Measurements from ENCODE around the gene RECQL5. TPM values are rescaled to one million over a fixed set of nuclear protein-coding genes. Genes with fewer than 3 reads are reported as not detected.
"Not testable (repeated sequence)": the region's sequence is repeated elsewhere in the genome, so short reads cannot be mapped to it uniquely, and the experiment has no call there.

Gene RECQL5
- total RNA-seq, 1 donor from 2014 or later: 11.2 TPM

DNA sequence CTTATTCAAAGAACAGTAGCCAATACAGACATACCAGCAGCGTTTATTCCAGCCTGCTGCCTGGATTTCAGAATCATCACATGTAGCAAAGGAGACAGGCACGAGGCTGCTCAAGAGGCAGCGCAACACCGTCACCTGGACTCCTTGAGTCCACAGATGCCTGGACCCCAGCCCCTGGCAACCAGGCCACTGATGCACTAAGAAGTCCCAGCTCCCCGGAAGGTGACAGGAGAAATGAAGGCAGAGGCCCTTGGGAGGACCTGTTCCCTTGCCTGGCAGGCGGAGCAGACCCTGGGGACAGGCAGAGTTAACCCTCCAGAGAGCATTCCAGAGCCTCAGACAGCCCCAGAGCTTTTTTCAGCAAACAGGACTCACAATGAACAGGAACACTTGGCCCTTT is 17.3 kb downstream of the RECQL5 start:
- no peak for DNase-seq (ENCODE audit: low read depth in 2 of 2)

DNA sequence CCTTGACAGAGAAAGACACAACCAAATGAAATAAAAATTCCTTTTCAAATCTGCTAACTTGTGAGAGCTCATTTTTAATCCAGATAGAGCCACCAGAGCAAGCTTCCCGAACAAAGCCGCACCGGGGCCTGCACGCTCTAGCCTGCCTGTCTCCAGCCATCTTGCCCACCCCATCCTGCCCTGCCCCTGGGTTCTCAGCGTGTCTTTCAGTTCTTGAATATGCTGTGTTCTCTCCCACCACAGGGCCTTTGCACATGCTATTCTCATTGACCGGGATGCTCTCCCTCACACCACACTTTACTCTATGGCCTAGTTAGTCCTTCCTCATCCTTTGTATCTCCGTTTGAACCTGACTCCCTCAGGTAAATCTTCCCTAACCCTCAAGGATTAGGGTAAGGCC is 19.0 kb downstream of the RECQL5 start:
- no peak for DNase-seq (ENCODE audit: low read depth in 2 of 2)

DNA sequence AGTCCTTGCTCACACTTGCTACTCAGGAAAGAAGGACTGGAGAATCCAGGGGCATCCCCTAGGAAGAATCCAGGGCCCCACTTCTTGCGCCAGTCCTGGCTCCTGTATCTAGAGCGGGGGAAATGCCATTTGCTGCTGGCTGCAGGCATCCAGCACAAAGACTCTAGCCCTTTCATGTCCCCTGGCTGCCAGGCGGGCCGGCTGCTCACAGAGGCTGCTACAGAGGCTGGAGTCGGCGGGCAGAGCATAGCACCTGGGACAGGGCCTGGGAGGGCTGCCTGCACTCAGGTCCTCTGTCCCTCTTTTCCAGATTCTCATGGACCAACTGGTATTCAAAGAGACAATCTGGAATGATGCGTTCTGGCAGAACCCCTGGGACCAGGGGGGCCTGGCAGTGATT is 19.9 kb downstream of the RECQL5 start:
- DNase-seq (ENCODE audit: low read depth in 2 of 2): no peak

DNA sequence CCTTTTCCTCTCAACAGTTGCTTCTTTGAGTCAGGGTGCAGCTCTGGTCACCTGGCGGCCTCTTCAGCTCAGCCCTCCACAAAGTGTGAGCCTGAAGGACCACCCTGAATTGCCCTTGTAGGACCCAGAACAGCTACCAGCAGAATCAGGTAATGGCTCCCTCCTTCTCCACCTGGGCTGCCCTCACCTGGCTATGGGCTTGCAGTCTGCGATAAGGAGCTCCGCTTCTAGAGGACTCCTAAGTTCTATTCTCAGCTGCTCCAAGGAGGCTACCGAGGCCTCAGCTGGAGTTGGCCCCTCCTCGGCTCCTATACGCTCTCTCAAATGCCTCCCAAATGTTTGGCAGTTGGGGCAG is 20.3 kb downstream of the RECQL5 start:
- no peak for DNase-seq (ENCODE audit: low read depth in 2 of 2)

DNA sequence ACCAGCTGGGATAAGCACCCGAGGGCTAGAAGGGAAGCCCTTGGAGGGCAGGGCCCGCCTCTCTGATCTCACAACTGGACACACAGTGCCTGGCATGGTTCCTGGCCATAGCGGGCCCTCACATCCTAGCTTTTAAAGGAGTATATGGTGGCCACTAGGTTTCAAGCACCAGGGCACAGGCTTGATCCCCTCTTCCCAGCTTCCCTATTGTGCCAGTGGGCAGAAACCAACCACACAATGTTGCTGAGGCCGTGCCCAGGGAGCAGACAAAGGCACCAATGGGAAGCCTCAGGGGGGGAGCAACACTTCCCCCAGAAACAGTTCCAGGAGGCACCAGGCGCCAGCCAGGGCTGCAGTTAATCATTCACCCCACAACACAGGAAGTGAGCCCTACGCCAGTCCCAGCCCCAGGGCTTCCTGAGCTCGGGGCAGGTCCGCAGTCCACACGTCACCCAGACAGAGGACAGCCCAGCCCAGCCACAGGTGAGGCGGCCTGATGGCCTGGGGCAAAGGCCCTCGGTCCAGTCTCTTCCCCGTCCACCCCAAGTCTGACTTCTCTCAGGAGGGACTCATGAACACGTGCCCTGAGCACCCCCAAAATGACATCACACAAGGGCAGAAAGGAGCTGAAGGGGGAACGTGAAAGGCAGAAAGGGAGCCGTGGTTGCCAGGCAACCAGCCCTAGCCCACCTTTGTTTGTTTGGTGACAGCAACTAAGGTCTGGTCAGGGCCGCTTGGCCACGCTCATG is 20.9 kb downstream of the RECQL5 start:
- DNase-seq (ENCODE audit: low read depth in 2 of 2): peak; percentile 61 to 84

DNA sequence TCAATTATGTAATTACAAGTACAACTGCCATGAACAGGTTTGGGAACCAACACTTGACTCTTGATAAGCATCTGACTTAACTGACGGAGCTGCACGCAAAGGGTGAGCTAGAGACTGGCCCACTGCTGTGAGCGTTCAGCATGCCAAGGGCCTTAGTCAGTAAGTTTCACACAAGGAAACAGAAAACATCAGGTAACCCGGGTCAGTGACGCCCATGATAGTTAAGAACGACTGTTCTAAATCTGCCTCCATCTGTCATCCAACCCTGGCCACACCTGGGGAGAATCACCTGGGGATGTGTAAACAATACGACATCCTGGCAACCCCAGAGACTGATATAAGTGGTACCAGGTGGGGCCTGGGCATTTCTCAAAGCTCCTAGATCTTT is 21.5 kb downstream of the RECQL5 start:
- DNase-seq (ENCODE audit: low read depth in 2 of 2): peak in 1 of 2 donors; percentile 48

DNA sequence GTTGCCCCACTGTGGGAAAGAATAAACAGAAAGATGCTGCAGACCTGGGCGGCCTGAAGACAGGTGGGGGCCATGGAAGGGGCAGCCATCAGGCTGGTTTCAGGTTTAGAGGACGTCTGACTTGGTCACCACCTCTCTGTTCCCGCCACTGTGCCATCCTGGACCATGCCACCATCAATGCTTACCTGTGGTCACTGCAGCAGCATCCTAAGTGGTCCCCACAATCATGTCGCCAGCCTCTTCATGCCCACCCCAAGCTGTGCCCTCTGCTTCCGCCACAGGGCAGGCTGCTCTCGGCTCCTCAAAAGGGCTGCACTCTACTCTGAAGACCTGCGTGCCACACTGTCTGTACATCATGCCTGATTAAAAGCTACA is 23.3 kb downstream of the RECQL5 start:
- no peak for DNase-seq (ENCODE audit: low read depth in 2 of 2)

DNA sequence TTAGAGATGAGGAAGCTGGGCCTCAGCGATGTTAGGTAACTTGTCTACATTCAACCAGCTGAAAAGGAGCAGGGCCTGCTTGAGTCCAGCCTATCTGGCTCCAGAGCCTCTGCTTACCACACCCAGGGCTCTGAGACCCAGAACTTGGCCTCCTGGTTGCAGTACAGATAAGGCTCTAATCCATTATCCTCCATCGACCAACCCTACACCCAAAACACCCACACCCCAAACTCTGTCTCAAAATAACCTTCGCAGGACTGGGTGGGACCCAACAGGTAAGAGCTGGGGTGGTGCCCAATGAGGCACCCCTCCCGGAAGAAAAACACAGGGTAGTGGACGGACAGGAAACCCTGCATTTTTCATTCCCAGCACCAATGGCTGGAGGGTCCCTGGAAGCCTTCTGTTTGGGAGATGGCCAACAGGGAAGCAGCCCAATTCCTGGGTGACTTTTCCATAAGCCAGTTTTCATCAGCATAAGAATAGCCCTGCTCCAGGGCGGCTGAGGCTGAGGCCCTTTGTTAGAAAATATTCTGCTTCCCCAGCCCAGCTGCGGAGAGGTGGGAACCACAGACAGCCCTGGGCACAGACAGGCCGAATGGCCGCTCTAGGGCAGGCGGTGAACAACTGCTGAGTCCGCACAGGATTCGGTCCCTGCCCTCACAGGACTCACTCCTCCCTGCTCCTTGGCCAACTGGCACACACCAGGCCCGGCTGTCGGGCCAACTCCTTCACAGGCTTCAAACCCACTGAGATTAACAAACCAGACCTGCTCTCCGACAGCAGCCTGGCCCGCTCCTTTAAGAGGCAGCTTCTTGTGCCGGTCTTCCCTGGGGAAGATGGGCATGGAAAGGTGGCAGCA is 23.9 kb downstream of the RECQL5 start:
- no peak for DNase-seq (ENCODE audit: low read depth in 2 of 2)

DNA sequence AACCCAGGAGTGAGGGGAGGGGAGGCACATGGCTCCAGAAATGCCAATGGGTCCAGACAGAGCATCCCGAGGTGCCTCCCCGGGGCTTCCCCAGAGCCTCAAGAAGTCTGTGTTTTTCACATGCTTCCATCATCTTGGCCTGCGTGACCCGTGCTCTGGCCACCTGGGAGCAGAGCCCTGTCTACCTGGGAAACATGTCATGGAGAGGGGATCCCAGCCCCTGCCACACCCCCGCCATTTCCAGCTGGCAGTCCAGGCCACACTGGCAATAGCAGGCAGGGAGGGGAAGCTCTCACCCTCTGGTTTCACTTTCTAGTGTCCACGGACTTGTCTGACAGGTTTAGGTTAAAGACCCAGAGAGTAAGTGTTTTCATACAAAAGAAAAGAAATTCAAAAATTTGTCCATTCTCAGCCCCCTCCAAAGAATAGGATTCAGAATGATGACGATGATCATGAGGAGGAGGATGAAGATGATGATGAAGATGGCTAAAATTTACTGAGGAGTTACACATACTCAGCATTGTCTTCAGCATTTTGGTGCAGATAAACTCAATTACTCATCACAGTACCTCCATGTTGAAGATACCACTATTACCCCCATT is 24.7 kb downstream of the RECQL5 start:
- no peak for DNase-seq (ENCODE audit: low read depth in 2 of 2)

DNA sequence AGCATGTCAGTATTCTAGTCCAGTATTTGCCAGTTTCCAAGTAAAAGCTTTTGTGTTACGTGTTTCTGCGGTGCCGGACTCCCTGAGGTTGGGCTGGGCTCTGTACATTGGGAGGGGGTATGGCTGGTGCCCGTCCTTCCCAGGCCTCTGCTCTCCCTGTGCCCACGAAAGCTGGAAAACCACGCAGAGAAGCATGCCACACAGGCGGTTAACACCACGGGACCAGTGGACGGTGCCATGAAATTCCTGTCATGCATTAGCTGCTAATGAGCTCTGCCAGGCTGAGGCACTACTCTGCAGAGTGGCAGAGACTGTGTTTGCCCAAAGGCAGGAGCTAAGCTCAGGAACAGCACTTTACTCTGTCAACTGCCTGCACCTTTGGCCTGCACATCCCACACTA is 25.6 kb downstream of the RECQL5 start:
- no peak for DNase-seq (ENCODE audit: low read depth in 2 of 2)

DNA sequence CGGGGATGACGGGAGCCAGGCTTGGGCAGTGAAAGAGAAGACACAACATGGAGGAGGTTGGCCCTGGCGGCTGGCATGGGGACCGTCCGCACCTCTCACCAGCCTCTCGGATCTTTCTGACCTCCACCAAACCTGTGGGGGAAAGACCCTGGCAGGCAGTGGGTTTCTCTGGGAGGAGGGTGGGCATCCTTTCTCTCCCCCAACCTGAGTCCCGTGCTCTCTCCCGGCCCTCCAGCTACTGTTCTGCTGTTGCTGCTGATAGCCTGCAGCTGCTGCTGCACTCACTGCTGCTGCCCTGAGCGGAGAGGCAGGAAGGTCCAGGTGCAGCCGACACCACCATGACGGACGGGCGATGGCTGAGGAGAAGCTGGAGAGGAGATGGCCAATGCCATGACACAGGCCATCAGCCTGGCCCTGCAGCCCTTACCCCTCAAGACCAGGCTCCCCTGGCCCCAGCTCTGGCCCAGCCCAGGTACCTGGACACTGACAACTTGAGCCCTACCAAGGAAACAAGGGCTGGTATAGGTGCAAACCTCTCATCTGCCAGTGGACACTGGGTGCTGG is 26.3 kb downstream of the RECQL5 start:
- no peak for DNase-seq (ENCODE audit: low read depth in 2 of 2)

DNA sequence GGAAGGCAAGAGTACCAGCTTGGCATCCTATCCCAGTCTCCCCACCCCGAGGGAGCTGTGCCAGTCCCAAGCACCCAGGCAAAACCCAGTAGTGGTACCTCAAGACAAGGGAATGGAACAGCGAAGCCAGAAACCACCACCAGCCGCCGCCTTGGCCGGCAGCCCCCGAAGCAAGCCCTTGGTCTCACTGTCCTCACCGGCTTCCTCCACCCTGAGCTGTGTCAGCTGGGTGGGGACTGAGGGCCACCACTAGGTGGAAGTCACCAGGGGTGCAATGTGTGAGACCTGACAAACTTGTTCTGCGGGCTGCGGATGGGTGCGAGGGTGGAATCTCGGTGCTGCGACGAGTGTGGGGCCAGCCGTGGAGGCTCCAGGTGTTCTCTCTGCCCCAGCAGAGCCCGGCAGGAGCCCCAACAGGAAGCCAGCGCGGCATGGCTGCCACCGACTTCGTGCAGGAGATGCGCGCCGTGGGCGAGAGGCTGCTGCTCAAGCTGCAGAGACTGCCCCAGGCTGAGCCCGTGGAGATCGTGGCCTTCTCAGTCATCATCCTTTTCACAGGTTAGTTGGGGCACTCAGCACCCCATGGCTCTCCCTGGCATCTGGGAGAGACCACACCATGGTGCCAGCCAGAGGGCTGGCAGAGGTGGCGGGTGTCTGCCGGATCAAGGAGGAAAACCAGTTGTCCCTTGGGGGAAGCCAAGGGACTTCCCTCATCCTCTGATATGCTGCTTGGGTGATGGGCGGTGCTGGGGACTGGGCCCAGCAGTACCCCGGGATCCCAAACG is 27.0 kb downstream of the RECQL5 start:
- DNase-seq (ENCODE audit: low read depth in 2 of 2): no peak

DNA sequence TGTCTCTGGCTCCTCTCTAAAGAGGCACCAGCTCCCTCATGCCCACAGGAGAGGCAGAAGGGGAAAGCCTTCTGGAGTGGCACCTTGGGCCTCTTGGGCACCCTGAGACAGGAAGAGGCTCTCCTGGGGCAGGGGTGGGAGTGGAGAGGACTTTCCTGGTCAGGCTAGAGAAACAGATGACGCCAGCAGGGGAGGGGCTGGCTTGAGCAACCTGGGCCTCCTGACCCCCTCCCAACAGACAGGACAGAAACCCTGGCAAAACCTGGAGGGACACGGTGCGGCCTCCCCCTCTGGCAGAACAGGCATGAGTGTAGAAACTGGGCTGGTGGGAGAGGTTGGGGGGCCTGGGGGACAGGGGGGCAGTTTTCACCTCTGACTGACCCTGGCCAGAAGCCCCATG is 27.6 kb downstream of the RECQL5 start:
- DNase-seq (ENCODE audit: low read depth in 2 of 2): no peak

DNA sequence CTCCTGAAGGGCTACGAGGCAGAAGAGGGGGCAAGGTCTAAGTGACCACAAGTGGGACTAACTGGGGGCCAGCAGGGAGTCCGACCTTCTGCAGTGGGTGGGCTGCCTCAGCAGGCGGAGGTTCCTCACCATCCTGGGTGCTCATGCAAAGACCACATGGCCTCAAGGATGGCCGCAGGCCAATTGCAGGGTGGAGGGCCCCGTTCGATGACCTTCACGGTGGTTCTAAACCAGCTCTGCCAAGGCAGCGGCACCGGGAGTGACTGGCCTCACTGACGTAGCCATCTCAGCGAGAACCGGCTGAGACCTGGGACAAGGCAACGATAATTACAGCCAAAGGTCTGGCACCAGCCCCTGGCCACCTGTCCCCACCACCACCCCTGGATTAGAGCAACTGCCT is 28.1 kb downstream of the RECQL5 start:
- no peak for DNase-seq (ENCODE audit: low read depth in 2 of 2)

DNA sequence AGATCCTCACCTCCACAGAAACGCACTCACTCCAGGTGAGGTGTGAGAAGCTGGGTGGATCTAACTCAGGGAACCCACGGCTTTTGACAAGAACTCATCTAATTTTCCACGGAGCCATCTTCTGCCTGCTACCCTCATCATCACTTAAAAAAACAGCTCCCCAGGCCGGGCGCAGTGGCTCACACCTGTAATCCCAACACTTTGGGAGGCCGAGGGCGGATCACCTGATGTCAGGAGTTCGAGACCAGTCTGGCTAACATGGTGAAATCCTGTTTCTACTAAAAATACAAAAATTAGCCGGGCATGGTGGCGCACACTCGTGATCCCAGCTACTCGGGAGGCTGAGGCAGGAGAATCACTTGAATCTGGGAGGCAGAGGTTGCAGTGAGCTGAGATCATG is 28.9 kb downstream of the RECQL5 start:
- DNase-seq (ENCODE audit: low read depth in 2 of 2): not testable (repeated sequence)

DNA sequence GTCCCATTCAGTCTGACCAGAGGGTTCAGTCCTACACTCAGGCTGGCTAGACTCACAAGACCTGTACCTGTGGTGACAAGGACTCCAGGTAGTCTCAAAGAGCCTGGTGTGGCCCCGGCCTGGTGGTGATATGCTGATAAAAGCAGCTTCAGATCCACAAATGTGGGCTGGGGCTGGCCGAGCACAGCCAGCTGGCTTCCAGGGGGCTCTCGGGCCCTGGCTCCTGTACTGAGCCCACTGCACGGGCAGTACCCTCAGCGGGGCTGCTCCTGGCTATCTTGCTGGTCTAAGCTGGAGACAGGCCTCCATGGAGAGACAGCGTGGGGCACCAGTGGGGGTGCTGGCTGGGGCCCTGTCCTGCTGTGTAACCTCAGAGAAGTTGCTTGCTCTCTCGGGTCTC is 29.4 kb downstream of the RECQL5 start:
- no peak for DNase-seq (ENCODE audit: low read depth in 2 of 2)

DNA sequence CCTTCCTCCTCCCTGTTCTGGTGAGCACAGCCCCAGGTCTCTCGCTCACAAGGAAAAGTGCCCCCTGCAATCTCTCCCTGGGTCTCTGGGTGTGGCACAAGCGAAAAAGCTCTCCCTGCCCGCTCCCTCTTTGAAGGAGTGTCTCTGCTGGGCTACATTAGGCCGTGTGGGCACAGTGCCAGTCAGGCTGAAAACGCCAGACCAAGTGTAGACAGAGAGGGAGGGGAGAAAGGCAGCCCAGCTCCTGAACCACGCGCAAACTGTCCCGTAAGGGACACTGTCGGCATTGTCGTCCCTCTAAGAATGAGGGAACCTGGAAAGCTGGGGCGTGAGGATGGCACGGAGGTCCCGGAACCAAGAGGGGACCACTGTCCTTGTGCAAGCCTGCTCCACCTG is 29.8 kb downstream of the RECQL5 start:
- no peak for DNase-seq (ENCODE audit: low read depth in 2 of 2)

DNA sequence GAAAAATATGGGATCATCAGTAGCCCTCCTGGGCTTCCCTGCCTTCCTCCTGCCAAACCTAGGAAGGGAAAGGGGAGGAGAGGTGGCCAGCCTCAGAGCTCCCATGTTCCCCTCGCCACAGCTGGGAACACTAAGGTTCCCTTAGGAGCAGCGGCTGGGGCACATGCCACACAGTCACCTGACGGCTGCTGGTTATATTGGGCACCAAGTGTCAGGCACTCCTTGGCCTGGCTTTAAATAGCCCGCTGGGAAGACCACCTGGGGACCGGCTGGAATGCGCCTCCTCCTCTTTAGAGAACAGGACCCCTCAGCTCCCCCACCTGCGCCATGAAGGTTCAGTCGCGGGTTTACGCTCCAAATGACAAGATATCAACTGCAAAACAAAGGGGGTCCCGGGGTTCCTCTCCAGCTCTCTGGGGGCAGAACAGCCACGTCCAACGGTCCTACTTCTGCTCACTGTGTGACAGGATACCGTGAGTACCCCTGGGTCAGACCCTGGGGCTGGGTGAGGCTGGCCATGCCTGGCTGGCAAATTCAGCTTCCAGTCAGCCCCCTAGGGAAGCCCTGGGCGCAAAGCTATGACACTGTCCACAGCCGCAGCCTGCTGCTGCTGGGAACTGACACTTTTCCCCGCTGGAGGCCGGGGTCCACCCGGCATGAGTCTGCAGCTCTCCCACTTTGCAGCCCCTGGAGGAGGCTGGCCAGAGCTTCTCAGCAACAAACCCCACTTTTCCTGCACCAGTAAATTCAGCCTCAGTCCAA is 30.4 kb downstream of the RECQL5 start:
- no peak for DNase-seq (ENCODE audit: low read depth in 2 of 2)

DNA sequence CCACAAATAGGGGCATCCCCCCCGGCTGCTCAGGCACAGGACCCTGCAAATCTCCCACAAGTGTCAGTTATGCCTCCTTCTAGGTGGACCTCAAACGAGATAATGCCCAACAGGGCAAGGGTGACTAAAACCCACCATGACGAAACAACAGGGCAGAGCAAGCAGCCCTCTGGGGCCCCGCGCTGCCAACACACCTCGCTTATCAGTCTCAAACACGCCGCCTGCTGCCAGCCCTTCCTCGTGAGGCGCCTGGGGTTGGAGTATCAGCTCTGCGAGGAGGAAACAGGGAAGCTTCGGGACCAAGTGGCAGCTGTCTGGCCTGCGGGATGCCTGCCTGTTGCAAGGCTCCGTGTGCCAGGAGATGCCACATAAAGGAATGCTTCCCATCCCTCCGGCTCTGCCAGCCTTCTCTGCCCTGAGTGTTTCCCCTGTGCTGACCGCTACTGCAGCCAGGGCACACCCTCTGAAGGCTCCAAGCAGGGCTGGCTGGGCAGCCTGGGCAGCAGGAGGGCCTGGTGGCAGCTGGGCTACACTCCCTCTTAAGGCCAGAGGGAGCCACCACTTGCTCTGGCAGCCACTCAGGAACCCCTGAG is 31.2 kb downstream of the RECQL5 start:
- no peak for DNase-seq (ENCODE audit: low read depth in 2 of 2)
